ENCODE measurements around the gene CHD2. TPM values are rescaled to one million over a fixed set of nuclear protein-coding genes. Genes with fewer than 3 reads are reported as not detected.

Gene CHD2
- total RNA-seq, 1 experiment from 2014 or later, result 101 TPM

GRCh38 chr15:92971081-92971480 is 71.0 kb downstream of the CHD2 start (continued):
- no peak for TF ChIP-seq CBFB (CRISPR knock-in tag; IDR thresholded peaks at IDR 0.05; ENCODE audit: low read depth)
- TF ChIP-seq ZNF138 (CRISPR knock-in tag; conservative IDR thresholded peaks at IDR 0.05), result no peak
- TF ChIP-seq ZMAT4 (CRISPR knock-in tag; IDR thresholded peaks at IDR 0.05), result no peak

GRCh38 chr15:92971713-92972112 is 71.6 kb downstream of the CHD2 start:
- ATAC-seq (no peak), DNase-seq (ENCODE audit: low spot score) (no peak)
- ChIA-PET POLR2A (no interaction called here), CTCF (no interaction called here)
- TF ChIP-seq NFATC4 (CRISPR knock-in tag; IDR thresholded peaks at IDR 0.05) (no peak), GTF2I (CRISPR knock-in tag; conservative IDR thresholded peaks at IDR 0.05) (no peak), E2F5 (CRISPR knock-in tag; IDR thresholded peaks at IDR 0.05) (no peak), ZNF425 (CRISPR knock-in tag; conservative IDR thresholded peaks at IDR 0.05) (no peak), IRF2 (CRISPR knock-in tag; IDR thresholded peaks at IDR 0.05; ENCODE audit: borderline replicate concordance, low read depth) (no peak), AFF4 (CRISPR knock-in tag; IDR thresholded peaks at IDR 0.05; ENCODE audit: borderline replicate concordance) (no peak), ZNF416 (CRISPR knock-in tag; IDR thresholded peaks at IDR 0.05) (no peak), MYBL2 (CRISPR knock-in tag; IDR thresholded peaks at IDR 0.05) (no peak), RORB (CRISPR knock-in tag; IDR thresholded peaks at IDR 0.05) (no peak), ZNF423 (CRISPR knock-in tag; IDR thresholded peaks at IDR 0.05) (no peak), TEAD1 (CRISPR knock-in tag; IDR thresholded peaks at IDR 0.05) (no peak), EMX1 (CRISPR knock-in tag; IDR thresholded peaks at IDR 0.05) (no peak), SMAD3 (CRISPR knock-in tag; IDR thresholded peaks at IDR 0.05; ENCODE audit: borderline replicate concordance) (no peak), ZNF671 (CRISPR knock-in tag; IDR thresholded peaks at IDR 0.05) (no peak), PRRX2 (CRISPR knock-in tag; IDR thresholded peaks at IDR 0.05) (no peak), HMGXB4 (CRISPR knock-in tag; IDR thresholded peaks at IDR 0.05) (no peak), ZBTB43 (CRISPR knock-in tag; IDR thresholded peaks at IDR 0.05) (no peak), ZNF512 (CRISPR knock-in tag; IDR thresholded peaks at IDR 0.05; ENCODE audit: borderline replicate concordance) (no peak)
- Mint-ChIP-seq H3K27ac (no peak overlapping the region; the same call in 1 of the 2 replicates), H3K4me1 (no peaks in the 10 kb centered on the region), H3K27me3 (ENCODE audit: low read depth) (no peaks in the 10 kb centered on the region), H3K9me3 (no peaks in the 10 kb centered on the region), H3K4me3 (no peak overlapping the region), H3K36me3 (peaks cover 78% of the 10 kb centered on the region)

Measured in WTC11 (cell line).